OCI-LY7 (cell line): ENCODE results near the gene TFEC. TPM values are rescaled to one million over a fixed set of nuclear protein-coding genes. Genes with fewer than 3 reads are reported as not detected.

Experiments used
- BruUV-seq: library from RNA; stranded (reverse); fragments of 400-500 nt; replicated peaks from 2 replicates; lab custom pipeline; 2021; lab: Mats Ljungman, UMichigan
- CTCF ChIA-PET: fragments of 300-600 bp; sonication (Branson Sonifier 250); formaldehyde crosslinking; loops from one replicate; lab custom pipeline; 2022; ENCODE audit warnings: antibody characterized with exemption; ENCODE audit not compliant: unreplicated experiment; lab: Charles Lee
- POLR2A ChIA-PET: fragments of 300-600 bp; sonication (Branson Sonifier 250); formaldehyde crosslinking; loops from one replicate; lab custom pipeline; 2022; ENCODE audit warnings: antibody characterized with exemption; lab: Charles Lee
- DNase-seq: peaks from one replicate; pipeline ENCODE4 v3.0.0-alpha.2; 2015; ENCODE audit warnings: low spot score
- H2AFZ ChIP-seq: fragments of 200-600 bp; sonication (generic), shearing (Covaris generic); 2 replicates; pipeline ENCODE4 v1.6.1; 2014; ENCODE audit warnings: mild to moderate bottlenecking, antibody characterized with exemption, low read length, moderate library complexity
- H3K27ac ChIP-seq: fragments of 200-600 bp; sonication (generic); 2 replicates; pipeline ENCODE4 v1.5.1; 2014; ENCODE audit warnings: mixed run types, low read depth, mild to moderate bottlenecking, moderate library complexity, low read length, inconsistent platforms; ENCODE audit not compliant: poor library complexity, severe bottlenecking
- H3K36me3 ChIP-seq: fragments of 200-600 bp; sonication (generic); 2 replicates; pipeline ENCODE4 v1.6.1; 2014; ENCODE audit warnings: mild to moderate bottlenecking, antibody characterized with exemption, low read length, moderate library complexity, mixed read lengths; ENCODE audit not compliant: insufficient read depth
- H3K4me1 ChIP-seq: fragments of 200-600 bp; sonication (generic); 2 replicates; pipeline ENCODE4 v1.5.1; 2014; ENCODE audit warnings: mild to moderate bottlenecking, low read length; ENCODE audit not compliant: insufficient read depth, poor library complexity, severe bottlenecking
- H3K4me2 ChIP-seq: fragments of 200-600 bp; sonication (generic); 2 replicates; pipeline ENCODE4 v1.6.1; 2014; ENCODE audit warnings: mild to moderate bottlenecking, low read length
- H3K4me3 ChIP-seq: fragments of 200-600 bp; sonication (generic); 2 replicates; pipeline ENCODE4 v1.5.1; 2014; ENCODE audit warnings: mild to moderate bottlenecking, low read depth, low read length; ENCODE audit not compliant: poor library complexity, severe bottlenecking
- H3K79me2 ChIP-seq: fragments of 200-600 bp; sonication (generic); 2 replicates; pipeline ENCODE4 v1.6.1; 2016; ENCODE audit warnings: low read depth, mild to moderate bottlenecking, low read length, moderate library complexity, mixed read lengths; ENCODE audit not compliant: insufficient read depth
- H3K9me2 ChIP-seq: fragments of 200-600 bp; sonication (generic); 2 replicates; pipeline ENCODE4 v1.6.1; 2016; ENCODE audit warnings: mild to moderate bottlenecking, low read length, mixed read lengths; ENCODE audit not compliant: insufficient read depth
- H3K9me3 ChIP-seq: fragments of 200-600 bp; sonication (generic); 2 replicates; pipeline ENCODE4 v1.6.1; 2014; ENCODE audit warnings: mild to moderate bottlenecking, mixed run types, low read length, mixed read lengths
- H4K20me1 ChIP-seq: fragments of 200-600 bp; sonication (generic); 2 replicates; pipeline ENCODE4 v1.6.1; 2014; ENCODE audit warnings: mild to moderate bottlenecking, antibody characterized with exemption, low read length, moderate library complexity, mixed read lengths; ENCODE audit not compliant: insufficient read depth
- EZH2phosphoT487 ChIP-seq: fragments of 200-600 bp; sonication (generic); IDR thresholded peaks from 2 replicates; pipeline ENCODE4 v1.6.1; 2018; ENCODE audit warnings: low read depth, borderline replicate concordance, mild to moderate bottlenecking, mixed run types, antibody characterized with exemption, low read length, moderate library complexity, mixed read lengths
- intact Hi-C: fragments of 100-400 bp; cut with micrococcal nuclease; formaldehyde crosslinking; loops from one replicate; pipeline ENCODE4 v1.10.0; 2022; ENCODE audit not compliant: unreplicated experiment
- total RNA-seq, 2 experiments: library from RNA; depleted of rRNA in 1 of 2; stranded (reverse); fragments of >200 nt in 1 of 2; shearing (Covaris generic) in 1 of 2; gene quantifications; 2 replicates each; pipeline ENCODE4 v1.2.3, GENCODE V29; 2014 to 2022
- TF ChIP-seq, protein P1 (sequence below): fragments of 200-600 bp; sonication (generic); conservative IDR thresholded peaks from 2 replicates; pipeline ENCODE4 v1.5.1; 2014; ENCODE audit warnings: mild to moderate bottlenecking, antibody characterized with exemption, low read length, moderate library complexity, mixed read lengths

TFEC gene
- total RNA-seq, 2 experiments from 2014 or later = 2.2 TPM; not detected in 1

DNA sequence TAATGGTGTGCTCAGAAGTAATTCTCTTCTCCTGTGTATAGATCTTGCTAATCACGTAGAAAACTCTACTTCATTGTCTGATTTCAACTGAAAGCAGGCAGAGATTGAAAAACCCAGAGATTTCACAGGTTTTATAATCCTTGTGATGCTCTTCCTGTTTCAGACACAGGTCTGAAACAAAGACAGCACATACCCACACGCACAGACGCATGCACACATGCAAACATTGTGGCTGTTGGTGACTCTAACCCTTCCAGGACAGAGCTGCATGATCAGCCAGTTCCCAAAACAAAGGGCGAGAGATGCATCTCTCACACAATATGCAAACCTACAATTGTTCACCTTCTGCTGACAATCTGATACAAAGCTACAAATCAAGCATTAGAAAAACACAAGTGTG lies 11.1 kb upstream of the TFEC start:
- Histone ChIP-seq H3K4me2 (no peak overlapping the region), H3K4me1 (no peaks in the 10 kb centered on the region), H3K9me2 (no peaks in the 10 kb centered on the region), H3K4me3 (no peak overlapping the region), H2AFZ (no peak overlapping the region), H3K27ac (no peak overlapping the region), H3K79me2 (no peaks in the 10 kb centered on the region), H4K20me1 (no peaks in the 10 kb centered on the region), H3K36me3 (no peaks in the 10 kb centered on the region), H3K9me3 (no peaks in the 10 kb centered on the region)
- POLR2A ChIA-PET = interaction anchor here (0.6 kb wide), 1 partner anchor 11 kb away, joined by 3 read pairs; the partner anchor contains the start of gene TFEC
- no TSS peak for BruUV-seq
- CTCF ChIA-PET = no interaction called here
- no peak for DNase-seq
- intact Hi-C loops = no loop called here
- TF ChIP-seq EZH2phosphoT487 = no peak

DNA sequence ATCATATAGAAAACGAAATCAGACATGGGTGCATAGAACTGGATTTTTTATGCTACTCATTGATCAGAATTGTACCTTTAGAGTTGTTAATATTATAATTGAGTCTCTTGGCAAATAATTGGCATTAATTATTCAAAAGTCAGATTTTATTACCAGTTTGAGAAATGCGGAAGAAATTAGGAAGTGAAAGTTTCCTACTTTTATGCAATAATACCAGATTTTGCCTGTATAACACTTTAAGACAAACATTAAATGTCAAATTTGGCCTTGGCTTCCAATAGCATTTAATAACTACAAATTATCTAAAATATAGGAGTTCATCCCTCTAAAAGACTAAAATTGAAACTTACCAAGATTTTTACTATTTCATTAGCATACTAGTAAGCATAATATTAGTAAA lies 6.8 kb upstream of the TFEC start:
- Histone ChIP-seq H3K27ac (no peak overlapping the region), H3K4me3 (no peak overlapping the region), H3K79me2 (no peaks in the 10 kb centered on the region), H2AFZ (no peak overlapping the region), H4K20me1 (no peaks in the 10 kb centered on the region), H3K36me3 (no peaks in the 10 kb centered on the region), H3K4me2 (no peak overlapping the region), H3K9me2 (no peaks in the 10 kb centered on the region), H3K9me3 (no peaks in the 10 kb centered on the region), H3K4me1 (no peaks in the 10 kb centered on the region)
- no peak for DNase-seq
- TF ChIP-seq EZH2phosphoT487 = no peak
- TF ChIP-seq, protein P1, sequence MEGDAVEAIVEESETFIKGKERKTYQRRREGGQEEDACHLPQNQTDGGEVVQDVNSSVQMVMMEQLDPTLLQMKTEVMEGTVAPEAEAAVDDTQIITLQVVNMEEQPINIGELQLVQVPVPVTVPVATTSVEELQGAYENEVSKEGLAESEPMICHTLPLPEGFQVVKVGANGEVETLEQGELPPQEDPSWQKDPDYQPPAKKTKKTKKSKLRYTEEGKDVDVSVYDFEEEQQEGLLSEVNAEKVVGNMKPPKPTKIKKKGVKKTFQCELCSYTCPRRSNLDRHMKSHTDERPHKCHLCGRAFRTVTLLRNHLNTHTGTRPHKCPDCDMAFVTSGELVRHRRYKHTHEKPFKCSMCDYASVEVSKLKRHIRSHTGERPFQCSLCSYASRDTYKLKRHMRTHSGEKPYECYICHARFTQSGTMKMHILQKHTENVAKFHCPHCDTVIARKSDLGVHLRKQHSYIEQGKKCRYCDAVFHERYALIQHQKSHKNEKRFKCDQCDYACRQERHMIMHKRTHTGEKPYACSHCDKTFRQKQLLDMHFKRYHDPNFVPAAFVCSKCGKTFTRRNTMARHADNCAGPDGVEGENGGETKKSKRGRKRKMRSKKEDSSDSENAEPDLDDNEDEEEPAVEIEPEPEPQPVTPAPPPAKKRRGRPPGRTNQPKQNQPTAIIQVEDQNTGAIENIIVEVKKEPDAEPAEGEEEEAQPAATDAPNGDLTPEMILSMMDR = no peak
- BruUV-seq = no TSS peak
- POLR2A ChIA-PET = no interaction called here
- CTCF ChIA-PET = no interaction called here
- intact Hi-C loops = no loop called here

DNA sequence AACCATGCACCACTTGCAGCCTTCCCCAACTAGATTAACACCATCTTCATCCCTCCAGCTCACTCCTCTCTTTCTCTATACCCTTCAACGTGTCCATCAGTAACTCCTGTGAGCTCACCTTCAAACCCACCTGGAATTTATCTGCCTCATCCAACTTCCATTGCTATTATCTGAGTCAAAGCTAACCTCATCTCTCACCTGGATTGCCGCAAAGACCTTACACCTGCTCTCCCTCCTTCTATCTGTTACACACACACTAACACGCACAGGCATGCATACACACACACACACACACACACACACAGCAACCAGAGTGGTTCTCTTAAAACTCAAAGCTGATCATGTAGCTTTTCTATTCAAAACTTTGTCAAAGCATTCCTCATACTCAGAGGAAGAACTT lies 3.8 kb upstream of the TFEC start:
- POLR2A ChIA-PET = interaction anchor here (0.6 kb wide), 1 partner anchor 76 kb away, joined by 3 read pairs; no protein-coding TSS in a partner anchor
- DNase-seq = no peak

More for the DNA sequence above, 3.8 kb upstream of the TFEC start:
- CTCF ChIA-PET = no interaction called here
- no peaks in the 10 kb centered on the region for H4K20me1 ChIP-seq
- TF ChIP-seq, protein P1 = no peak
- no peak for TF ChIP-seq EZH2phosphoT487
- H2AFZ ChIP-seq = no peak overlapping the region
- no peak overlapping the region for H3K4me3 ChIP-seq
- H3K27ac ChIP-seq = no peak overlapping the region
- no peak overlapping the region for H3K4me2 ChIP-seq
- no peaks in the 10 kb centered on the region for H3K9me3 ChIP-seq
- no peaks in the 10 kb centered on the region for H3K4me1 ChIP-seq
- no TSS peak for BruUV-seq
- H3K9me2 ChIP-seq = no peaks in the 10 kb centered on the region
- no peaks in the 10 kb centered on the region for H3K79me2 ChIP-seq
- intact Hi-C loops = no loop called here
- no peaks in the 10 kb centered on the region for H3K36me3 ChIP-seq
